PC-9 (cell line): ENCODE results near the gene TNP2. TPM values are rescaled to one million over a fixed set of nuclear protein-coding genes. Genes with fewer than 3 reads are reported as not detected.

Source experiments
- BruUV-seq: library from RNA; stranded (reverse); fragments of 400-500 nt; replicated peaks from 2 replicates; lab custom pipeline; 2021; lab: Mats Ljungman, UMichigan
- CTCF ChIA-PET: fragments of 300-600 bp; sonication (Branson Sonifier 250); formaldehyde crosslinking; loops from one replicate; lab custom pipeline; 2022; ENCODE audit warnings: antibody characterized with exemption; lab: Charles Lee
- POLR2A ChIA-PET: fragments of 300-600 bp; sonication (Branson Sonifier 250); formaldehyde crosslinking; loops from one replicate; lab custom pipeline; 2022; ENCODE audit warnings: antibody characterized with exemption; ENCODE audit not compliant: unreplicated experiment; lab: Charles Lee
- DNase-seq, 2 experiments: peaks; one replicate each; pipeline versions ENCODE4 v3.0.0 to v3.0.0-alpha.2; 2015 to 2022; ENCODE audit warnings: mixed read lengths in 1 of 2
- H2AFZ ChIP-seq: fragments of 200-600 bp; sonication (generic); 2 replicates; pipeline ENCODE4 v1.8.1; 2017; ENCODE audit warnings: antibody characterized with exemption
- H3F3A ChIP-seq: fragments of 200-600 bp; sonication (generic); 2 replicates; pipeline ENCODE4 v1.8.1; 2017; ENCODE audit warnings: antibody characterized with exemption, mild to moderate bottlenecking, low read depth; ENCODE audit not compliant: insufficient read depth
- H3K27ac ChIP-seq: fragments of 200-600 bp; sonication (generic); 2 replicates; pipeline ENCODE4 v1.6.1; 2016; ENCODE audit warnings: mixed run types
- H3K27me3 ChIP-seq: fragments of 200-600 bp; sonication (generic); 2 replicates; pipeline ENCODE4 v1.6.1; 2016; ENCODE audit warnings: low read depth, mixed run types; ENCODE audit not compliant: insufficient read depth
- H3K36me3 ChIP-seq: fragments of 200-600 bp; sonication (generic); 2 replicates; pipeline ENCODE4 v1.6.1; 2016; ENCODE audit warnings: low read depth, mixed run types
- H3K4me1 ChIP-seq: fragments of 200-600 bp; sonication (generic); replicated peaks from 2 replicates; pipeline ENCODE4 v1.6.1; 2016; ENCODE audit warnings: mixed run types; ENCODE audit not compliant: insufficient read depth
- H3K4me2 ChIP-seq: fragments of 200-600 bp; sonication (generic); 2 replicates; pipeline ENCODE4 v1.6.1; 2017; ENCODE audit warnings: mixed run types
- H3K4me3 ChIP-seq: fragments of 200-600 bp; sonication (generic); 2 replicates; pipeline ENCODE4 v1.6.1; 2016; ENCODE audit warnings: mixed run types
- H3K79me2 ChIP-seq: fragments of 200-600 bp; sonication (generic); 2 replicates; pipeline ENCODE4 v1.6.1; 2017; ENCODE audit warnings: low read depth, mixed run types
- H3K9me2 ChIP-seq: fragments of 200-600 bp; sonication (generic); 2 replicates; pipeline ENCODE4 v1.8.1; 2017; ENCODE audit warnings: mild to moderate bottlenecking; ENCODE audit not compliant: insufficient read depth
- H3K9me3 ChIP-seq: fragments of 200-600 bp; sonication (generic); 2 replicates; pipeline ENCODE4 v1.8.1; 2016; ENCODE audit warnings: low read depth; ENCODE audit not compliant: insufficient read depth
- H4K20me1 ChIP-seq: fragments of 200-600 bp; sonication (generic); 2 replicates; pipeline ENCODE4 v1.8.1; 2017; ENCODE audit not compliant: insufficient read depth
- CTCF ChIP-seq: fragments of 200-600 bp; sonication (generic); conservative IDR thresholded peaks from 2 replicates; pipeline ENCODE4 v1.6.1; 2017; ENCODE audit warnings: mixed run types, antibody characterized with exemption, mild to moderate bottlenecking, moderate library complexity
- EZH2 ChIP-seq: fragments of 200-600 bp; sonication (generic); IDR thresholded peaks from 2 replicates; pipeline ENCODE4 v1.8.0; 2017; ENCODE audit warnings: antibody characterized with exemption, low read depth
- intact Hi-C: fragments of 100-400 bp; cut with micrococcal nuclease; formaldehyde crosslinking; loops from one replicate; pipeline ENCODE4 v1.10.0; 2022; ENCODE audit not compliant: unreplicated experiment
- total RNA-seq: library from RNA; stranded (reverse); gene quantifications from 2 replicates; pipeline ENCODE4 v1.2.3, GENCODE V29; 2021

Gene TNP2
- total RNA-seq, 1 experiment from 2014 or later, result not detected

GRCh38 chr16:11276896-11277593 is 7.9 kb upstream of the TNP2 start:
- Histone ChIP-seq H3F3A (no peaks in the 10 kb centered on the region), H3K27me3 (no peaks in the 10 kb centered on the region), H2AFZ (no peak overlapping the region), H3K9me2 (no peaks in the 10 kb centered on the region), H3K4me1 (no peaks in the 10 kb centered on the region), H3K27ac (no peak overlapping the region), H4K20me1 (no peaks in the 10 kb centered on the region), H3K79me2 (no peaks in the 10 kb centered on the region), H3K4me2 (no peak overlapping the region), H3K9me3 (no peaks in the 10 kb centered on the region), H3K36me3 (no peaks in the 10 kb centered on the region), H3K4me3 (no peak overlapping the region)
- TF ChIP-seq CTCF (no peak), EZH2 (no peak)
- no TSS peak for BruUV-seq
- no peak for DNase-seq
- ChIA-PET CTCF (no interaction called here), POLR2A (interaction anchor here (0.6 kb wide), 2 partner anchors 20 to 64 kb away, joined by 4 to 19 read pairs; no protein-coding TSS in a partner anchor)
- intact Hi-C loops, result no loop called here

- Histone ChIP-seq H3F3A (no peaks in the 10 kb centered on the region), H2AFZ (no peak within 1 kb of the TSS), H3K9me3 (no peaks in the 10 kb centered on the region), H3K4me3 (no peak within 1 kb of the TSS), H3K4me1 (no peaks in the 10 kb centered on the region), H3K4me2 (no peak within 1 kb of the TSS), H3K79me2 (no peaks in the 10 kb centered on the region), H3K27ac (no peak within 1 kb of the TSS), H4K20me1 (no peaks in the 10 kb centered on the region), H3K9me2 (no peaks in the 10 kb centered on the region), H3K27me3 (no peaks in the 10 kb centered on the region), H3K36me3 (no peaks in the 10 kb centered on the region)
- no peak for DNase-seq
- no peak for TF ChIP-seq CTCF
- no peak for TF ChIP-seq EZH2
- POLR2A ChIA-PET, result interaction anchor here (0.5 to 0.6 kb wide), 4 partner anchors 18 to 76 kb away, joined by 3 to 19 read pairs (median 4); no protein-coding TSS in a partner anchor
- intact Hi-C loops, result no loop called here
- CTCF ChIA-PET, result no interaction called here
- no TSS peak for BruUV-seq
Measured at GRCh38 chr16:11276143-11276895, 7.2 kb upstream of the TNP2 start, which contains the start of gene PRM2. Gene PRM2 (minus strand): TSS chr16:11276480. CDS start chr16:11276370, 110 bp downstream.

- ChIA-PET POLR2A (no interaction called here), CTCF (interaction anchor here (0.6 kb wide), 2 partner anchors 78 to 324 kb away, joined by 4 to 6 read pairs; no protein-coding TSS in a partner anchor)
- no peaks in the 10 kb centered on the region for H3K79me2 ChIP-seq
- H3K27ac ChIP-seq, result no peak overlapping the region
- H2AFZ ChIP-seq, result no peak overlapping the region
- H3K4me2 ChIP-seq, result no peak overlapping the region
- no TSS peak for BruUV-seq
- no peak overlapping the region for H3K4me3 ChIP-seq
- no peaks in the 10 kb centered on the region for H3F3A ChIP-seq
- H3K27me3 ChIP-seq, result peaks cover 4% of the 10 kb centered on the region; the same call in 1 of the 2 replicates
- H3K9me2 ChIP-seq, result no peaks in the 10 kb centered on the region
- no peaks in the 10 kb centered on the region for H3K4me1 ChIP-seq
- no peak for DNase-seq
- intact Hi-C loops, result no loop called here
- no peaks in the 10 kb centered on the region for H3K9me3 ChIP-seq
- no peaks in the 10 kb centered on the region for H3K36me3 ChIP-seq
- no peak for TF ChIP-seq EZH2
- TF ChIP-seq CTCF, result no peak
- no peaks in the 10 kb centered on the region for H4K20me1 ChIP-seq
Measured at GRCh38 chr16:11274964-11275363, 5.8 kb upstream of the TNP2 start.
